HEK293T (cell line): ENCODE measurements around the gene HELZ.

Source experiments
- CTCF ChIA-PET: fragments of 350-600 bp; formaldehyde crosslinking; extraction: SDS; loops from one replicate; lab custom pipeline; 2021; ENCODE audit warnings: antibody characterized with exemption, inconsistent platforms; lab: Yijun Ruan, JAX
- POLR2A ChIA-PET: fragments of 350-600 bp; formaldehyde crosslinking; extraction: SDS; loops from one replicate; lab custom pipeline; 2020; ENCODE audit warnings: antibody characterized with exemption, inconsistent platforms; lab: Yijun Ruan, JAX
- DNase-seq: peaks from one replicate; pipeline ENCODE4 v3.0.0; 2012; ENCODE audit warnings: mixed read lengths; ENCODE audit errors: extremely low spot score
- ARNT ChIP-seq: fragments of 450-650 bp; IDR thresholded peaks from 2 replicates; pipeline ENCODE4 v1.6.1; 2017; ENCODE audit warnings: mild to moderate bottlenecking
- BHLHE40 ChIP-seq: fragments of 450-650 bp; IDR thresholded peaks from 2 replicates; pipeline ENCODE4 v1.6.1; 2016; ENCODE audit warnings: mild to moderate bottlenecking, moderate library complexity, borderline replicate concordance
- CTBP1 ChIP-seq: fragments of 450-650 bp; IDR thresholded peaks from 2 replicates; pipeline ENCODE4 v1.6.1; 2016; ENCODE audit warnings: borderline replicate concordance
- ELF4 ChIP-seq: fragments of 450-650 bp; IDR thresholded peaks from 2 replicates; pipeline ENCODE4 v1.6.1; 2017; ENCODE audit warnings: antibody characterized with exemption
- FOXA1 ChIP-seq: fragments of 450-650 bp; IDR thresholded peaks from 2 replicates; pipeline ENCODE4 v1.6.1; 2016; ENCODE audit warnings: mild to moderate bottlenecking
- FOXK2 ChIP-seq: fragments of 450-650 bp; IDR thresholded peaks from 2 replicates; pipeline ENCODE4 v1.6.1; 2016; ENCODE audit warnings: mild to moderate bottlenecking
- FOXM1 ChIP-seq: fragments of 450-650 bp; IDR thresholded peaks from 2 replicates; pipeline ENCODE4 v1.6.1; 2017; ENCODE audit warnings: mild to moderate bottlenecking, borderline replicate concordance
- HDGF ChIP-seq: fragments of 450-650 bp; IDR thresholded peaks from 2 replicates; pipeline ENCODE4 v1.6.1; 2017; ENCODE audit warnings: antibody characterized with exemption, borderline replicate concordance
- L3MBTL2 ChIP-seq: fragments of 450-650 bp; conservative IDR thresholded peaks from 2 replicates; pipeline ENCODE4 v1.6.1; 2016; ENCODE audit warnings: mild to moderate bottlenecking
- LEF1 ChIP-seq: fragments of 450-650 bp; IDR thresholded peaks from 2 replicates; pipeline ENCODE4 v1.6.1; 2017; ENCODE audit warnings: mild to moderate bottlenecking, borderline replicate concordance
- NFRKB ChIP-seq: fragments of 450-650 bp; IDR thresholded peaks from 2 replicates; pipeline ENCODE4 v1.6.1; 2016; ENCODE audit warnings: mild to moderate bottlenecking, moderate library complexity
- PKNOX1 ChIP-seq: fragments of 450-650 bp; IDR thresholded peaks from 2 replicates; pipeline ENCODE4 v1.6.1; 2016
- SP1 ChIP-seq: fragments of 450-650 bp; IDR thresholded peaks from 2 replicates; pipeline ENCODE4 v1.6.1; 2017
- SUZ12 ChIP-seq: fragments of 450-650 bp; IDR thresholded peaks from 2 replicates; pipeline ENCODE4 v1.6.1; 2016; ENCODE audit warnings: mild to moderate bottlenecking
- TARDBP ChIP-seq: fragments of 450-650 bp; IDR thresholded peaks from 2 replicates; pipeline ENCODE4 v1.6.1; 2016
- ZNF384 ChIP-seq: fragments of 450-650 bp; IDR thresholded peaks from 2 replicates; pipeline ENCODE4 v1.6.1; 2016

The HELZ gene

GRCh38 chr17:67223924-67224323 lies 21.1 kb downstream of the HELZ start:
- TF ChIP-seq LEF1 (no peak), L3MBTL2 (peak; percentile 83)
- CTCF ChIA-PET, result interaction anchor here (0.6 kb wide), 1 partner anchor 164 kb away, joined by 3 read pairs; no protein-coding TSS in a partner anchor
- peak; percentile 54 for DNase-seq

GRCh38 chr17:67221062-67221998 lies 23.7 kb downstream of the HELZ start:
- no peak for TF ChIP-seq ARNT
- TF ChIP-seq L3MBTL2, result no peak
- no peak for TF ChIP-seq CTBP1
- TF ChIP-seq ZNF384, result peak; percentile 56; the same call in 1 of the 2 replicates
- no peak for TF ChIP-seq TARDBP
- TF ChIP-seq SUZ12, result no peak
- no peak for TF ChIP-seq HDGF
- no peak for TF ChIP-seq FOXA1
- ChIA-PET CTCF (interaction anchor here (0.5 to 1.4 kb wide), 5 partner anchors 9 to 1212 kb away, joined by 3 to 5 read pairs (median 4); no protein-coding TSS in a partner anchor), POLR2A (interaction anchor here (1.0 kb wide), 1 partner anchor 24 kb away, joined by 3 read pairs; the partner anchor contains the start of gene HELZ)
- DNase-seq, result peak; percentile 45

More at GRCh38 chr17:67223924-67224323, 21.1 kb downstream of the HELZ start:
- POLR2A ChIA-PET, result interaction anchor here (1.5 kb wide), 1 partner anchor 21 kb away, joined by 5 read pairs; the partner anchor contains the start of gene HELZ

GRCh38 chr17:67218385-67218950 lies 26.5 kb downstream of the HELZ start:
- CTCF ChIA-PET, result no interaction called here
- DNase-seq, result no peak

GRCh38 chr17:67217446-67217845 lies 27.6 kb downstream of the HELZ start:
- DNase-seq, result no peak
- POLR2A ChIA-PET, result no interaction called here
- TF ChIP-seq ZNF384, result no peak
- no peak for TF ChIP-seq FOXM1
- TF ChIP-seq L3MBTL2, result no peak
- TF ChIP-seq LEF1, result no peak
- no peak for TF ChIP-seq ELF4
- no peak for TF ChIP-seq SP1
- no peak for TF ChIP-seq FOXK2
- no peak for TF ChIP-seq FOXA1
- CTCF ChIA-PET, result no interaction called here

More at GRCh38 chr17:67218385-67218950, 26.5 kb downstream of the HELZ start:
- POLR2A ChIA-PET, result no interaction called here
- no peak for TF ChIP-seq ARNT
- TF ChIP-seq FOXM1, result no peak
- no peak for TF ChIP-seq NFRKB
- no peak for TF ChIP-seq BHLHE40
- no peak for TF ChIP-seq FOXA1

- ChIA-PET POLR2A (no interaction called here), CTCF (no interaction called here)
- DNase-seq, result no peak
- TF ChIP-seq ZNF384 (no peak), CTBP1 (no peak), FOXM1 (no peak), SP1 (no peak), PKNOX1 (no peak)
These were observed 28.2 kb downstream of the HELZ start for GRCh38 chr17:67216578-67217320.

- no peak for DNase-seq
- TF ChIP-seq BHLHE40, result no peak
- no peak for TF ChIP-seq CTBP1
- TF ChIP-seq FOXM1, result no peak
- POLR2A ChIA-PET, result no interaction called here
- CTCF ChIA-PET, result interaction anchor here (0.7 kb wide), 1 partner anchor 45 kb away, joined by 7 read pairs; no protein-coding TSS in a partner anchor
These were observed 29.0 kb downstream of the HELZ start for GRCh38 chr17:67215991-67216421.

- DNase-seq, result no peak
- POLR2A ChIA-PET, result no interaction called here
- CTCF ChIA-PET, result interaction anchor here (0.7 to 1.5 kb wide), 3 partner anchors 8 to 571 kb away, joined by 3 to 5 read pairs (median 3); no protein-coding TSS in a partner anchor
- TF ChIP-seq FOXA1, result no peak
- no peak for TF ChIP-seq L3MBTL2
- no peak for TF ChIP-seq FOXM1
- no peak for TF ChIP-seq PKNOX1
- no peak for TF ChIP-seq SP1
- TF ChIP-seq ZNF384, result no peak
- TF ChIP-seq NFRKB, result no peak
- no peak for TF ChIP-seq SUZ12
These were observed 32.1 kb downstream of the HELZ start for GRCh38 chr17:67212714-67213417.
